HEK293 (cell line): Measurements from ENCODE around the gene COL7A1.

ENCODE experiments used
- CTCF ChIA-PET: fragments of 350-600 bp; formaldehyde crosslinking; extraction: SDS; loops from one replicate; lab custom pipeline; 2021; ENCODE audit warnings: antibody characterized with exemption; lab: Yijun Ruan, JAX
- POLR2A ChIA-PET: fragments of 300-600 bp; formaldehyde crosslinking; extraction: SDS; loops from one replicate; lab custom pipeline; 2020; ENCODE audit warnings: antibody characterized with exemption, inconsistent platforms; lab: Yijun Ruan, JAX
- H3K27ac ChIP-seq: fragments of 200-500 bp; sonication (Bioruptor generic); 2 replicates; pipeline ENCODE4 v1.5.1; 2014; ENCODE audit warnings: low read depth, low read length, control low read depth, inconsistent platforms; ENCODE audit errors: extremely low read depth
- H3K36me3 ChIP-seq, 2 experiments: fragments of 200-500 bp in 1 of 2; sonication (Bioruptor generic) in 1 of 2; 1 replicate in 1 of 2; 2 replicates in 1 of 2; pipeline ENCODE4 v1.5.1; 2014 to 2017; ENCODE audit warnings: inconsistent platforms in 2 of 2, low read length in 2 of 2; ENCODE audit not compliant: control insufficient read depth in 2 of 2, insufficient read depth in 1 of 2
- H3K4me1 ChIP-seq: fragments of 200-500 bp; sonication (Bioruptor generic); 2 replicates; pipeline ENCODE4 v1.5.1; 2014; ENCODE audit warnings: mild to moderate bottlenecking, low read length, inconsistent platforms; ENCODE audit not compliant: control insufficient read depth, insufficient read depth
- H3K4me3 ChIP-seq: 2 replicates; pipeline ENCODE4 v1.5.1; 2011; ENCODE audit warnings: low read depth, mild to moderate bottlenecking, control low read depth, low read length, moderate library complexity
- H3K9me3 ChIP-seq: fragments of 200-500 bp; sonication (Bioruptor generic); 2 replicates; pipeline ENCODE4 v1.5.1; 2014; ENCODE audit warnings: low read depth, low read length, inconsistent platforms; ENCODE audit not compliant: control insufficient read depth, insufficient read depth
- EGR2 ChIP-seq: fragments of 450-650 bp; formaldehyde crosslinking; IDR thresholded peaks from 2 replicates; pipeline ENCODE4 v1.5.1; 2016; ENCODE audit warnings: low read depth, missing biosample characterization, missing genetic modification characterization
- ELK4 ChIP-seq: IDR thresholded peaks from 2 replicates; pipeline ENCODE4 v1.6.1; 2011; ENCODE audit warnings: mild to moderate bottlenecking, low read depth, low read length, borderline replicate concordance
- GLI2 ChIP-seq: fragments of 450-650 bp; formaldehyde crosslinking; IDR thresholded peaks from 2 replicates; pipeline ENCODE4; 2017; ENCODE audit warnings: missing biosample characterization, missing genetic modification characterization, low read depth, borderline replicate concordance
- MEIS1 ChIP-seq: sonication (generic); formaldehyde crosslinking; IDR thresholded peaks from 2 replicates; pipeline ENCODE4 v1.8.1; 2022; ENCODE audit warnings: missing genetic modification reagents, mild to moderate bottlenecking, borderline replicate concordance
- MYNN ChIP-seq: fragments of 450-650 bp; formaldehyde crosslinking; IDR thresholded peaks from 2 replicates; pipeline ENCODE4 v1.5.1; 2016; ENCODE audit warnings: missing biosample characterization, missing genetic modification characterization, borderline replicate concordance
- PRDM4 ChIP-seq: fragments of 450-650 bp; formaldehyde crosslinking; IDR thresholded peaks from 2 replicates; pipeline ENCODE4 v1.5.1; 2017; ENCODE audit warnings: missing biosample characterization, missing genetic modification characterization
- SALL2 ChIP-seq: fragments of 450-650 bp; formaldehyde crosslinking; IDR thresholded peaks from 2 replicates; pipeline ENCODE4 v1.5.0; 2017; ENCODE audit warnings: missing biosample characterization, mild to moderate bottlenecking, missing genetic modification characterization, borderline replicate concordance
- TCF7L2 ChIP-seq: IDR thresholded peaks from 2 replicates; pipeline ENCODE4 v1.6.1; 2011; ENCODE audit warnings: low read depth, mild to moderate bottlenecking, inconsistent platforms, low read length, moderate library complexity, borderline replicate concordance
- ZEB2 ChIP-seq: fragments of 450-650 bp; formaldehyde crosslinking; IDR thresholded peaks from 2 replicates; pipeline ENCODE4 v1.5.1; 2016; ENCODE audit warnings: missing biosample characterization, missing genetic modification characterization
- ZIC2 ChIP-seq: fragments of 450-650 bp; formaldehyde crosslinking; IDR thresholded peaks from 2 replicates; pipeline ENCODE4 v1.5.1; 2016; ENCODE audit warnings: missing biosample characterization, missing genetic modification characterization
- ZNF174 ChIP-seq: fragments of 450-650 bp; formaldehyde crosslinking; IDR thresholded peaks from 2 replicates; pipeline ENCODE4 v1.5.0; 2017; ENCODE audit warnings: missing biosample characterization, mild to moderate bottlenecking, missing genetic modification characterization
- ZNF214 ChIP-seq: fragments of 450-650 bp; formaldehyde crosslinking; IDR thresholded peaks from 2 replicates; pipeline ENCODE4 v1.5.1; 2017; ENCODE audit warnings: missing biosample characterization, mild to moderate bottlenecking, missing genetic modification characterization, borderline replicate concordance
- ZNF239 ChIP-seq: fragments of 450-650 bp; formaldehyde crosslinking; IDR thresholded peaks from 2 replicates; pipeline ENCODE4 v1.5.1; 2016; ENCODE audit warnings: missing biosample characterization, missing genetic modification characterization
- ZNF248 ChIP-seq: fragments of 450-650 bp; formaldehyde crosslinking; IDR thresholded peaks from 2 replicates; pipeline ENCODE4 v1.5.1; 2017; ENCODE audit warnings: missing biosample characterization, missing genetic modification characterization
- ZNF274 ChIP-seq, 2 experiments: fragments of 200-500 bp in 1 of 2; fragments of 450-650 bp in 1 of 2; sonication (Bioruptor generic) in 1 of 2; formaldehyde crosslinking in 1 of 2; IDR thresholded peaks; 2 replicates each; pipeline versions ENCODE4 v1.5.1 to v1.6.1; 2014 to 2016; ENCODE audit warnings: borderline replicate concordance in 1 of 2, inconsistent platforms in 1 of 2, low read length in 1 of 2, missing biosample characterization in 1 of 2, missing genetic modification characterization in 1 of 2
- ZNF398 ChIP-seq: fragments of 450-650 bp; formaldehyde crosslinking; IDR thresholded peaks from 2 replicates; pipeline ENCODE4 v1.5.1; 2017; ENCODE audit warnings: missing biosample characterization, missing genetic modification characterization
- ZNF426 ChIP-seq: fragments of 450-650 bp; formaldehyde crosslinking; IDR thresholded peaks from 2 replicates; pipeline ENCODE4 v1.5.1; 2017; ENCODE audit warnings: missing biosample characterization, missing genetic modification characterization, mild to moderate bottlenecking, inconsistent platforms, moderate library complexity
- ZNF433 ChIP-seq: fragments of 450-650 bp; formaldehyde crosslinking; IDR thresholded peaks from 2 replicates; pipeline ENCODE4 v1.5.1; 2016; ENCODE audit warnings: missing biosample characterization, missing genetic modification characterization, low read depth
- ZNF488 ChIP-seq: fragments of 450-650 bp; formaldehyde crosslinking; IDR thresholded peaks from 2 replicates; pipeline ENCODE4 v1.5.1; 2016; ENCODE audit warnings: missing biosample characterization, missing genetic modification characterization
- ZNF514 ChIP-seq: fragments of 450-650 bp; formaldehyde crosslinking; IDR thresholded peaks from 2 replicates; pipeline ENCODE4 v1.5.1; 2016; ENCODE audit warnings: missing biosample characterization, missing genetic modification characterization
- ZNF558 ChIP-seq: fragments of 450-650 bp; formaldehyde crosslinking; IDR thresholded peaks from 2 replicates; pipeline ENCODE4 v1.5.1; 2016; ENCODE audit warnings: missing biosample characterization, missing genetic modification characterization
- ZNF580 ChIP-seq: fragments of 450-650 bp; formaldehyde crosslinking; IDR thresholded peaks from 2 replicates; pipeline ENCODE4 v1.5.1; 2016; ENCODE audit warnings: missing biosample characterization, missing genetic modification characterization
- ZNF621 ChIP-seq: fragments of 450-650 bp; formaldehyde crosslinking; IDR thresholded peaks from 2 replicates; pipeline ENCODE4 v1.5.1; 2017; ENCODE audit warnings: missing biosample characterization, missing genetic modification characterization
- ZNF654 ChIP-seq: fragments of 450-650 bp; formaldehyde crosslinking; IDR thresholded peaks from 2 replicates; pipeline ENCODE4 v1.5.1; 2016; ENCODE audit warnings: low read depth, missing biosample characterization, missing genetic modification characterization
- ZSCAN23 ChIP-seq: fragments of 450-650 bp; formaldehyde crosslinking; IDR thresholded peaks from 2 replicates; pipeline ENCODE4 v1.5.1; 2016; ENCODE audit warnings: missing biosample characterization, missing genetic modification characterization
- ZXDB ChIP-seq: fragments of 450-650 bp; formaldehyde crosslinking; IDR thresholded peaks from 2 replicates; pipeline ENCODE4 v1.5.1; 2016; ENCODE audit warnings: missing biosample characterization, missing genetic modification characterization

COL7A1 gene

GRCh38 chr3:48518638-48519276 is 76.4 kb downstream of the COL7A1 start:
- Histone ChIP-seq H3K27ac (no peak overlapping the region), H3K36me3 (no peaks in the 10 kb centered on the region), H3K4me1 (no peaks in the 10 kb centered on the region), H3K4me3 (no peak overlapping the region), H3K9me3 (no peaks in the 10 kb centered on the region)
- TF ChIP-seq ZEB2 (tag by site-specific recombination) (no peak), EGR2 (tag by site-specific recombination) (no peak)
- ChIA-PET CTCF (no interaction called here), POLR2A (no interaction called here)

GRCh38 chr3:48518069-48518468 is 77.1 kb downstream of the COL7A1 start:
- Histone ChIP-seq H3K9me3 (no peaks in the 10 kb centered on the region), H3K36me3 (no peaks in the 10 kb centered on the region), H3K27ac (no peak overlapping the region), H3K4me1 (no peaks in the 10 kb centered on the region), H3K4me3 (no peak overlapping the region)
- TF ChIP-seq ZXDB (tag by site-specific recombination) (no peak), ZNF514 (tag by site-specific recombination) (no peak), ZNF426 (tag by site-specific recombination) (no peak), SALL2 (tag by site-specific recombination) (no peak), ZNF214 (tag by site-specific recombination) (no peak), ZNF398 (no peak), ZNF248 (tag by site-specific recombination) (no peak), ZNF239 (tag by site-specific recombination) (no peak), GLI2 (tag by site-specific recombination) (no peak), ZNF174 (tag by site-specific recombination) (no peak), TCF7L2 (no peak), ZNF580 (no peak), ELK4 (no peak)
- ChIA-PET CTCF (no interaction called here), POLR2A (no interaction called here)

GRCh38 chr3:48516571-48516970 is 78.6 kb downstream of the COL7A1 start:
- ChIA-PET POLR2A (no interaction called here), CTCF (interaction anchor here (0.7 to 1.9 kb wide), 2 partner anchors 26 to 80 kb away, joined by 3 to 6 read pairs; no protein-coding TSS in a partner anchor)
- TF ChIP-seq ZNF558 (tag by site-specific recombination) (no peak), ZSCAN23 (no peak), ZIC2 (no peak), ZNF654 (no peak), ZNF433 (tag by site-specific recombination) (no peak), ZNF621 (tag by site-specific recombination) (no peak), MEIS1 (CRISPR knock-in tag) (no peak), MYNN (tag by site-specific recombination) (no peak), ZNF488 (tag by site-specific recombination) (no peak), ZNF274 (IDR thresholded peaks at IDR 0.05; ENCODE audit: low read length) (no peak), ZNF274 (tag by site-specific recombination; IDR thresholded peaks at IDR 0.05; ENCODE audit: borderline replicate concordance) (no peak), PRDM4 (no peak)

More at GRCh38 chr3:48516571-48516970, 78.6 kb downstream of the COL7A1 start:
- Histone ChIP-seq H3K4me1 (no peaks in the 10 kb centered on the region), H3K4me3 (no peak overlapping the region), H3K9me3 (no peaks in the 10 kb centered on the region), H3K36me3 (no peaks in the 10 kb centered on the region), H3K27ac (no peak overlapping the region)
